GM23338 (cell line): ENCODE data around the gene KCNC2. TPM values are rescaled to one million over a fixed set of nuclear protein-coding genes. Genes with fewer than 3 reads are reported as not detected.

Experiments
- ATAC-seq: fragments of 200-7000 bp; cut with Tn5 transposase; 3 replicates; pipeline ENCODE4 v1.9.1; 2020
- DNase-seq: peaks from one replicate; pipeline ENCODE4 v3.0.0-alpha.2; 2015; ENCODE audit warnings: low spot score
- H2AFZ ChIP-seq: fragments of 200-600 bp; sonication (generic); 2 replicates; pipeline ENCODE4 v1.8.0; 2016; ENCODE audit warnings: antibody characterized with exemption, mild to moderate bottlenecking, moderate library complexity
- H3F3A ChIP-seq: fragments of 200-600 bp; sonication (generic); replicated peaks from 2 replicates; pipeline ENCODE4 v1.8.0; 2017; ENCODE audit warnings: antibody characterized with exemption, mixed run types, low read depth
- H3K27ac ChIP-seq: fragments of 200-600 bp; sonication (generic); 2 replicates; pipeline ENCODE4 v1.6.1; 2016; ENCODE audit warnings: low read depth
- H3K27me3 ChIP-seq: fragments of 200-600 bp; sonication (generic); 2 replicates; pipeline ENCODE4 v1.8.0; 2016; ENCODE audit warnings: mild to moderate bottlenecking, mixed run types, moderate library complexity; ENCODE audit not compliant: insufficient read depth
- H3K36me3 ChIP-seq: fragments of 200-600 bp; sonication (generic); 2 replicates; pipeline ENCODE4 v1.8.0; 2016; ENCODE audit warnings: mild to moderate bottlenecking; ENCODE audit not compliant: insufficient read depth
- H3K4me1 ChIP-seq: fragments of 200-600 bp; sonication (generic); 2 replicates; pipeline ENCODE4 v1.8.0; 2016; ENCODE audit warnings: mild to moderate bottlenecking, moderate library complexity; ENCODE audit not compliant: insufficient read depth
- H3K4me2 ChIP-seq: fragments of 200-600 bp; sonication (generic); 2 replicates; pipeline ENCODE4 v1.7.1; 2017; ENCODE audit warnings: mixed run types
- H3K4me3 ChIP-seq: fragments of 200-600 bp; sonication (generic); 2 replicates; pipeline ENCODE4 v1.6.1; 2016; ENCODE audit warnings: mixed run types
- H3K79me2 ChIP-seq: fragments of 200-600 bp; sonication (generic); replicated peaks from 2 replicates; pipeline ENCODE4 v1.8.0; 2017; ENCODE audit warnings: mild to moderate bottlenecking; ENCODE audit not compliant: insufficient read depth
- H3K9me2 ChIP-seq: fragments of 200-600 bp; sonication (generic); 2 replicates; pipeline ENCODE4 v1.8.0; 2017; ENCODE audit not compliant: insufficient read depth
- H4K20me1 ChIP-seq: fragments of 200-600 bp; sonication (generic); replicated peaks from 2 replicates; pipeline ENCODE4 v1.8.0; 2017; ENCODE audit warnings: mild to moderate bottlenecking; ENCODE audit not compliant: insufficient read depth
- H3K27ac Mint-ChIP-seq: 2 replicates; pipeline ENCODE4 v1.8.0; 2020; ENCODE audit warnings: inconsistent platforms, mild to moderate bottlenecking, moderate library complexity, mixed read lengths
- H3K27me3 Mint-ChIP-seq: 3 replicates; pipeline ENCODE4 v1.8.0; 2022; ENCODE audit warnings: low read depth, mild to moderate bottlenecking, moderate library complexity, mixed read lengths, inconsistent platforms; ENCODE audit not compliant: insufficient read depth, poor library complexity
- H3K36me3 Mint-ChIP-seq: 3 replicates; pipeline ENCODE4 v1.8.0; 2021; ENCODE audit warnings: low read depth, mild to moderate bottlenecking, inconsistent platforms, moderate library complexity, mixed read lengths
- H3K4me1 Mint-ChIP-seq: 3 replicates; pipeline ENCODE4 v1.8.0; 2020; ENCODE audit warnings: mild to moderate bottlenecking, inconsistent platforms, mixed read lengths
- H3K4me3 Mint-ChIP-seq: 3 replicates; pipeline ENCODE4 v1.8.0; 2021; ENCODE audit warnings: moderate library complexity, mild to moderate bottlenecking, inconsistent platforms, mixed read lengths
- H3K9me3 Mint-ChIP-seq: 3 replicates; pipeline ENCODE4 v1.8.0; 2020; ENCODE audit warnings: moderate library complexity, mild to moderate bottlenecking, inconsistent platforms, mixed read lengths
- CREB1 ChIP-seq: fragments of 250-450 bp; sonication (Bioruptor Pico); IDR thresholded peaks from 2 replicates; pipeline ENCODE4 v1.5.0; 2020; ENCODE audit warnings: low read depth, mild to moderate bottlenecking, moderate library complexity
- EZH2 ChIP-seq: fragments of 200-600 bp; sonication (generic); IDR thresholded peaks from one replicate; pipeline ENCODE4 v1.8.0; 2017; ENCODE audit warnings: antibody characterized with exemption, mild to moderate bottlenecking, low read depth; ENCODE audit not compliant: unreplicated experiment
- EZH2phosphoT487 ChIP-seq: fragments of 200-600 bp; sonication (generic); IDR thresholded peaks from one replicate; pipeline ENCODE4 v1.8.1; 2018; ENCODE audit warnings: antibody characterized with exemption; ENCODE audit not compliant: unreplicated experiment
- JUNB ChIP-seq: IDR thresholded peaks from one replicate; pipeline ENCODE4 v1.6.1; 2016; ENCODE audit warnings: antibody characterized with exemption; ENCODE audit not compliant: unreplicated experiment
- NANOG ChIP-seq: IDR thresholded peaks from 2 replicates; pipeline ENCODE4 v1.6.1; 2016; ENCODE audit warnings: antibody characterized with exemption, borderline replicate concordance
- STAT1 ChIP-seq: IDR thresholded peaks from one replicate; pipeline ENCODE4 v1.6.1; 2016; ENCODE audit warnings: antibody characterized with exemption; ENCODE audit not compliant: unreplicated experiment
- ZNF114 ChIP-seq: fragments of 250-450 bp; sonication (Bioruptor Pico); IDR thresholded peaks from 2 replicates; pipeline ENCODE4 v1.5.0; 2020; ENCODE audit warnings: mild to moderate bottlenecking, moderate library complexity
- ZNF331 ChIP-seq: fragments of 250-450 bp; sonication (Bioruptor Pico); IDR thresholded peaks from 2 replicates; pipeline ENCODE4 v1.5.0; 2020; ENCODE audit warnings: low read depth, mild to moderate bottlenecking, moderate library complexity
- polyA plus RNA-seq: library from polyadenylated mRNA; unstranded; fragments of >200 nt; fragmentation: Nextera tagmentation; extraction: Ambion mirVana; gene quantifications from 2 replicates; pipeline ENCODE4 v1.2.1, GENCODE V29; 2016
- total RNA-seq: library from RNA; depleted of rRNA; stranded (reverse); fragments of >200 nt; shearing (Covaris generic); gene quantifications from 2 replicates; pipeline ENCODE4 v1.2.3, GENCODE V29; 2014
- TF ChIP-seq, protein P1 (sequence below): IDR thresholded peaks from 2 replicates; pipeline ENCODE4 v1.6.1; 2016; ENCODE audit warnings: antibody characterized with exemption
- TF ChIP-seq, protein P2 (sequence below): IDR thresholded peaks from one replicate; pipeline ENCODE4 v1.6.1; 2018; ENCODE audit warnings: antibody characterized with exemption; ENCODE audit not compliant: unreplicated experiment
- TF ChIP-seq, protein P3 (sequence below), 2 experiments: fragments of 200-600 bp in 1 of 2; sonication (generic) in 1 of 2; conservative IDR thresholded peaks; 2 replicates each; pipeline versions ENCODE4 v1.5.1 to v1.6.1; 2016 to 2017; ENCODE audit warnings: antibody characterized with exemption in 2 of 2, low read depth in 2 of 2, mild to moderate bottlenecking in 2 of 2, moderate library complexity in 1 of 2

Gene KCNC2
- total and polyA plus RNA-seq, 2 experiments from 2014 or later, result 0.10 TPM; not detected in 1

DNA sequence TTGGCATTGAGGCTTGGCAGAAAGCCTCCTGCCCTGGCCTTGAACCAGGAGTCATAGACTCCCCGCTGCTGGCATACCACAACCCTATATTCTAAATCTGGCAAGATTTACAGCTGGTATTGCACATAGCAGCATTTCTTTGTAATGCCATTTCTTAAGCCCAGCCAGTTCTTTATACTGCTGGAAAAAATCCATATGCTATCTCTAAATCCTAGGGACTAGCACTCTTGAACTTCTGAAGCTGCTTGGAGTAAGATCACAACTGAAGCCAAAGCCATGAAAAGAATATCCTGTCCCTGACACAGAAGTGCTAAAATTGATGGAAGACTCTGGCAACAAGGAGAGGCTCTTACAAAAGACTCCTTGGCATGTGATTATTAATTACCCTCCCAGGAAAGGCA is 89.3 kb downstream of the KCNC2 start (continued):
- TF ChIP-seq, protein P1, sequence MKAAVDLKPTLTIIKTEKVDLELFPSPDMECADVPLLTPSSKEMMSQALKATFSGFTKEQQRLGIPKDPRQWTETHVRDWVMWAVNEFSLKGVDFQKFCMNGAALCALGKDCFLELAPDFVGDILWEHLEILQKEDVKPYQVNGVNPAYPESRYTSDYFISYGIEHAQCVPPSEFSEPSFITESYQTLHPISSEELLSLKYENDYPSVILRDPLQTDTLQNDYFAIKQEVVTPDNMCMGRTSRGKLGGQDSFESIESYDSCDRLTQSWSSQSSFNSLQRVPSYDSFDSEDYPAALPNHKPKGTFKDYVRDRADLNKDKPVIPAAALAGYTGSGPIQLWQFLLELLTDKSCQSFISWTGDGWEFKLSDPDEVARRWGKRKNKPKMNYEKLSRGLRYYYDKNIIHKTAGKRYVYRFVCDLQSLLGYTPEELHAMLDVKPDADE, result no peak
- TF ChIP-seq ZNF331, result no peak
- no peak for TF ChIP-seq ZNF114
- TF ChIP-seq EZH2phosphoT487, result no peak
- TF ChIP-seq, protein P2, sequence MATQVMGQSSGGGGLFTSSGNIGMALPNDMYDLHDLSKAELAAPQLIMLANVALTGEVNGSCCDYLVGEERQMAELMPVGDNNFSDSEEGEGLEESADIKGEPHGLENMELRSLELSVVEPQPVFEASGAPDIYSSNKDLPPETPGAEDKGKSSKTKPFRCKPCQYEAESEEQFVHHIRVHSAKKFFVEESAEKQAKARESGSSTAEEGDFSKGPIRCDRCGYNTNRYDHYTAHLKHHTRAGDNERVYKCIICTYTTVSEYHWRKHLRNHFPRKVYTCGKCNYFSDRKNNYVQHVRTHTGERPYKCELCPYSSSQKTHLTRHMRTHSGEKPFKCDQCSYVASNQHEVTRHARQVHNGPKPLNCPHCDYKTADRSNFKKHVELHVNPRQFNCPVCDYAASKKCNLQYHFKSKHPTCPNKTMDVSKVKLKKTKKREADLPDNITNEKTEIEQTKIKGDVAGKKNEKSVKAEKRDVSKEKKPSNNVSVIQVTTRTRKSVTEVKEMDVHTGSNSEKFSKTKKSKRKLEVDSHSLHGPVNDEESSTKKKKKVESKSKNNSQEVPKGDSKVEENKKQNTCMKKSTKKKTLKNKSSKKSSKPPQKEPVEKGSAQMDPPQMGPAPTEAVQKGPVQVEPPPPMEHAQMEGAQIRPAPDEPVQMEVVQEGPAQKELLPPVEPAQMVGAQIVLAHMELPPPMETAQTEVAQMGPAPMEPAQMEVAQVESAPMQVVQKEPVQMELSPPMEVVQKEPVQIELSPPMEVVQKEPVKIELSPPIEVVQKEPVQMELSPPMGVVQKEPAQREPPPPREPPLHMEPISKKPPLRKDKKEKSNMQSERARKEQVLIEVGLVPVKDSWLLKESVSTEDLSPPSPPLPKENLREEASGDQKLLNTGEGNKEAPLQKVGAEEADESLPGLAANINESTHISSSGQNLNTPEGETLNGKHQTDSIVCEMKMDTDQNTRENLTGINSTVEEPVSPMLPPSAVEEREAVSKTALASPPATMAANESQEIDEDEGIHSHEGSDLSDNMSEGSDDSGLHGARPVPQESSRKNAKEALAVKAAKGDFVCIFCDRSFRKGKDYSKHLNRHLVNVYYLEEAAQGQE, result no peak
- TF ChIP-seq EZH2, result no peak
- no peak for TF ChIP-seq JUNB
- no peak for TF ChIP-seq NANOG
- no peak for TF ChIP-seq STAT1

DNA sequence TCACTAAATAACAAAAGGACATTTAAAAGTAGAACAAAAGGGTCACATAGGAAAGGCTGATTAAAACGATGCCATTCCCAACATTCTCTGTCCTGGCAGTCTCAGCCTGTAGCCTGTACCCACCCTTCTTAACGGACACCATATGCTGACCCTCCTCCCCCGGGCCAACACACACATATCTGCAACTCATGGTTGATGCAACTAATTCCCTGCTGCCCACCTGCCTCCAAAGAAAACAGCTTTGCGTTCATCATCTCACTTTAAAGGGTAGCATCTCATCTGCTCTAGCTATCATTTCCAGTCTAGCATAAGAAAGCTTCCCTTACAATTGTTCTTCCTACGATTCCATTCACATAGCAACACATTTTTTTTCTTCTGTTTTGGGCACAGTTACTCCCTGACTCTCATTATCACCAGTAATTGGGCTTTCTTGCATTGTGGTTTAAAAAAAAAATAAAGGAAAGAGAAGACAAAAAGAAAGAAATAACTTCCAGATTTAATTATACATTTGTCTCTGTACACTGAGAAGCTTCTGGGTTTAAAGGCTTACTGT is 92.9 kb downstream of the KCNC2 start:
- H3K36me3 ChIP-seq, result no peaks in the 10 kb centered on the region
- Mint-ChIP-seq H3K4me3 (no peak overlapping the region), H3K9me3 (no peaks in the 10 kb centered on the region), H3K36me3 (no peaks in the 10 kb centered on the region), H3K27ac (peak overlapping the region; percentile 51; the same call in 1 of the 2 replicates), H3K4me1 (no peaks in the 10 kb centered on the region; the same call in 2 of the 3 replicates), H3K27me3 (no peaks in the 10 kb centered on the region)
- no peaks in the 10 kb centered on the region for H3K79me2 ChIP-seq
- no peaks in the 10 kb centered on the region for H3K4me1 ChIP-seq
- no peak overlapping the region for H3K4me3 ChIP-seq
- no peaks in the 10 kb centered on the region for H3F3A ChIP-seq
- H4K20me1 ChIP-seq, result no peaks in the 10 kb centered on the region
- no peak overlapping the region for H3K4me2 ChIP-seq
- H3K27ac ChIP-seq, result no peak overlapping the region
- no peaks in the 10 kb centered on the region for H3K9me2 ChIP-seq
- ATAC-seq, result no peak
- H2AFZ ChIP-seq, result peak overlapping the region; percentile 8; the same call in 1 of the 2 replicates
- DNase-seq, result no peak
- H3K27me3 ChIP-seq, result no peaks in the 10 kb centered on the region
- TF ChIP-seq, protein P3, sequence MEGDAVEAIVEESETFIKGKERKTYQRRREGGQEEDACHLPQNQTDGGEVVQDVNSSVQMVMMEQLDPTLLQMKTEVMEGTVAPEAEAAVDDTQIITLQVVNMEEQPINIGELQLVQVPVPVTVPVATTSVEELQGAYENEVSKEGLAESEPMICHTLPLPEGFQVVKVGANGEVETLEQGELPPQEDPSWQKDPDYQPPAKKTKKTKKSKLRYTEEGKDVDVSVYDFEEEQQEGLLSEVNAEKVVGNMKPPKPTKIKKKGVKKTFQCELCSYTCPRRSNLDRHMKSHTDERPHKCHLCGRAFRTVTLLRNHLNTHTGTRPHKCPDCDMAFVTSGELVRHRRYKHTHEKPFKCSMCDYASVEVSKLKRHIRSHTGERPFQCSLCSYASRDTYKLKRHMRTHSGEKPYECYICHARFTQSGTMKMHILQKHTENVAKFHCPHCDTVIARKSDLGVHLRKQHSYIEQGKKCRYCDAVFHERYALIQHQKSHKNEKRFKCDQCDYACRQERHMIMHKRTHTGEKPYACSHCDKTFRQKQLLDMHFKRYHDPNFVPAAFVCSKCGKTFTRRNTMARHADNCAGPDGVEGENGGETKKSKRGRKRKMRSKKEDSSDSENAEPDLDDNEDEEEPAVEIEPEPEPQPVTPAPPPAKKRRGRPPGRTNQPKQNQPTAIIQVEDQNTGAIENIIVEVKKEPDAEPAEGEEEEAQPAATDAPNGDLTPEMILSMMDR (conservative IDR thresholded peaks at IDR 0.05; ENCODE audit: low read depth in 2 of 2), result no peak
- TF ChIP-seq CREB1 (CRISPR knock-in tag) (no peak), EZH2phosphoT487 (no peak), NANOG (no peak), ZNF331 (no peak), STAT1 (no peak), ZNF114 (no peak)
- TF ChIP-seq, protein P2, result no peak
- TF ChIP-seq, protein P1, result no peak
